ENCODE data around the gene ADAM19.

DNA sequence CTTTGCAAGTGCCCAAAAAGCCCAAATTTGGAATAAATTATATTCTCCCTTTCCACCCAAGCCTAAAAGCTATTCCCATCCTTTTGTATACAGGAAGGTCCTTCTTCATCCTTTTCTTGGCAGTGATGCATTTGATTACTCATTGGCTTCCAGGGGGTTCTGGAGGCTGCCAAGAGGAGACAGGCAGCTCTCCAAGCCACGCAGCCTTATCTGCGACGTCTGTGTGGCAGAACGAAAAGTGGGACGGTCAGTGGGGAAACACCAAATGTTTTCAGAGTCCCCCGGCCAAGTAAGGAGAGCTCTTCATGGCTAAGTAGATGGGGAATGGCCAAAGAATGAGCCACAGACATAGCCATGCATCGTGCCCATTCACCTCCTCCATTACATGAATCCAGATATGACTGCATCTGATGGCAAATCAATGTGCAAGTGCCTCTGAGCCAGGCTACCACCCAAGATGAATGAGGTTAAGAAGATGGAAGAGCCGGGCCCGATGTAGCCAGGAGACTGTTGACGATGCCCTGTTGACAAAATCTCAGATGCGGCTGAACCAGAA is 12.1 kb downstream of the ADAM19 start:
- TF ChIP-seq CTCF (IDR thresholded peaks at IDR 0.05) (no peak), POLR2A (IDR thresholded peaks at IDR 0.05) (no peak), POLR2AphosphoS5 (IDR thresholded peaks at IDR 0.05) (peak; percentile 26)
